ENCODE measurements around the gene SLC16A11. TPM values are rescaled to one million over a fixed set of nuclear protein-coding genes. Genes with fewer than 3 reads are reported as not detected.
"Not testable (repeated sequence)": the region's sequence is repeated elsewhere in the genome, so short reads cannot be mapped to it uniquely, and the experiment has no call there.

The SLC16A11 gene
- total RNA-seq, 1 donor from 2014 or later, result 0.38 TPM

DNA sequence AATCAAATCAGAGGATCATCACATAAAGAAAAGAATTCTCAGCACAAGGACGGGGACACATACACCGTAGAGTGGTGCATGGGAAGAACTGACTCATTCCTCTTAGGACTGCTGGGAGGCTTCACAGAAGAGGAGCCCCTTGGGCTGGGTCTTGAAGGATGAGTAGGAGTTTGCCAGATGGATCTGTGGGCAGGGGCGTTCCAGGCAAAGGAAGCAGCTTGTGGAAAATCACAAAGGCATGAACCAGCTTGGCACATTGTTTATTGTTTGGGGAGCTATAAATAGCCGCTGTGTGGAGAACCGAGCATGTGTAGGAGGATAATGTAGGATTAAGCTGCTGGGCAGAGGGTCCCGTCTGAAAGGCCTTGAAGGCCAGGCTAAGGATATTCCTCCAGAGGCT is 5.1 kb upstream of the SLC16A11 start:
- Histone ChIP-seq H3K27me3 (ENCODE audit: low read depth) (peaks cover 58% of the 10 kb centered on the region), H3K4me1 (peaks cover 22% of the 10 kb centered on the region), H3K4me3 (no peak overlapping the region), H3K36me3 (no peaks in the 10 kb centered on the region), H3K27ac (replicated peaks) (no peak overlapping the region), H3K9me3 (replicated peaks) (no peaks in the 10 kb centered on the region)
- intact Hi-C loops (cut with micrococcal nuclease), result no loop called here
- TF ChIP-seq, protein P1, sequence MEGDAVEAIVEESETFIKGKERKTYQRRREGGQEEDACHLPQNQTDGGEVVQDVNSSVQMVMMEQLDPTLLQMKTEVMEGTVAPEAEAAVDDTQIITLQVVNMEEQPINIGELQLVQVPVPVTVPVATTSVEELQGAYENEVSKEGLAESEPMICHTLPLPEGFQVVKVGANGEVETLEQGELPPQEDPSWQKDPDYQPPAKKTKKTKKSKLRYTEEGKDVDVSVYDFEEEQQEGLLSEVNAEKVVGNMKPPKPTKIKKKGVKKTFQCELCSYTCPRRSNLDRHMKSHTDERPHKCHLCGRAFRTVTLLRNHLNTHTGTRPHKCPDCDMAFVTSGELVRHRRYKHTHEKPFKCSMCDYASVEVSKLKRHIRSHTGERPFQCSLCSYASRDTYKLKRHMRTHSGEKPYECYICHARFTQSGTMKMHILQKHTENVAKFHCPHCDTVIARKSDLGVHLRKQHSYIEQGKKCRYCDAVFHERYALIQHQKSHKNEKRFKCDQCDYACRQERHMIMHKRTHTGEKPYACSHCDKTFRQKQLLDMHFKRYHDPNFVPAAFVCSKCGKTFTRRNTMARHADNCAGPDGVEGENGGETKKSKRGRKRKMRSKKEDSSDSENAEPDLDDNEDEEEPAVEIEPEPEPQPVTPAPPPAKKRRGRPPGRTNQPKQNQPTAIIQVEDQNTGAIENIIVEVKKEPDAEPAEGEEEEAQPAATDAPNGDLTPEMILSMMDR (IDR thresholded peaks at IDR 0.05; ENCODE audit: borderline replicate concordance), result no peak
- no peak for DNase-seq

DNA sequence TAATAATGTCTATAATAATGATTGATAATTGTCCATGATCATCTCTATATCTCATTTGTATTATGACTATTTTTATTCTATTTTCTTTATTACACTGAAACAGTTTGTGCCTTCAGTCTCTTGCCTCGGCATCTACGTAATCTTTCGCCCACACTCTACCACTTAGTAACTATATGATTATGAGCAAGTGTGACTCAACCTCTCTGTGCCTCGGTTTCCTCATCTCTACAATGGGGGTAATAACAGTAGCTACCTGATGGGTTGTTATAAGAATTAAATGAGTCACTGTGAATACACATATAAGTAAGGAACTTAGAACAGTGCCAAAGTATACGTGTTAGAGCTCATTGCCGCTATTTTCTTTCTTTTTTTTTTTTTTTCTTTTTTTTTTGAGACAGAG is 3.7 kb upstream of the SLC16A11 start:
- TF ChIP-seq, protein P1 (IDR thresholded peaks at IDR 0.05; ENCODE audit: borderline replicate concordance), result no peak
- Histone ChIP-seq H3K36me3 (no peaks in the 10 kb centered on the region), H3K27ac (replicated peaks) (no peak overlapping the region), H3K27me3 (ENCODE audit: low read depth) (peaks cover 72% of the 10 kb centered on the region), H3K9me3 (replicated peaks) (no peaks in the 10 kb centered on the region), H3K4me1 (peaks cover 36% of the 10 kb centered on the region), H3K4me3 (peak overlapping the region; percentile 48)
- intact Hi-C loops (cut with micrococcal nuclease), result no loop called here
- DNase-seq, result no peak

DNA sequence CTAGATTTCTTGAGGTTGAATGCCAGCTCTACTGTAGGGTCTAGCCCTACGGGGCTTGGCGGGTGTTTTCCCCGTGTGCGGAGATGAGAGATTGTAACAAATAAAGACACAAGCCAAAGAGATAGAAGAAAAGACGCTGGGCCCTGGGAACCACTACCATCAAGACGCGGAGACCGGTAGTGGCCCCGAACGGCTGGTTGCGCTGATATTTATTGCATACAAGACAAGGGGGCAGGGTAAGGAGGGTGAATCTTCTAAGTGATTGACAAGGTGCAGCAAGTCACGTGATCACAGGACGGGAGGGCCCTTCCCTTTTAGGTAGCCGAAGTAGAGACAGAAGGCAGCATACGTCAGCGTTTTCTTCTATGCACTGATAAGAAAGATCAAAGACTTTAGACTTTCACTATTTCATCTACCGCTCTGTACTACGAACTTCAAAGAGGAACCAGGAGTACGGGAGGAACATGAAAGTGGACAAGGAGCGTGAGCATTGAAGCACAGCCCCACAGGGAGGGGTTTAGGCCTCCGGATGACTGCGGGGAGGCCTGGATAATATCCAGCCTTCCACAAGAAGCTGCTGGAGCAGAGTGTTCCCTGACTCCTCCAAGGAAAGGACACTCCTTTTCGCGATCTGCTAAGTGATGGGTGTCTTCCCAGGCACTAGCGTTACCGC is 3.0 kb upstream of the SLC16A11 start:
- H3K9me3 ChIP-seq (replicated peaks); intact Hi-C loops (cut with micrococcal nuclease); H3K27ac ChIP-seq (replicated peaks); H3K36me3 ChIP-seq; DNase-seq: not testable (repeated sequence)
- Histone ChIP-seq H3K4me1 (peaks cover 43% of the 10 kb centered on the region), H3K4me3 (peak overlapping the region; percentile 48), H3K27me3 (ENCODE audit: low read depth) (peaks cover 79% of the 10 kb centered on the region)

DNA sequence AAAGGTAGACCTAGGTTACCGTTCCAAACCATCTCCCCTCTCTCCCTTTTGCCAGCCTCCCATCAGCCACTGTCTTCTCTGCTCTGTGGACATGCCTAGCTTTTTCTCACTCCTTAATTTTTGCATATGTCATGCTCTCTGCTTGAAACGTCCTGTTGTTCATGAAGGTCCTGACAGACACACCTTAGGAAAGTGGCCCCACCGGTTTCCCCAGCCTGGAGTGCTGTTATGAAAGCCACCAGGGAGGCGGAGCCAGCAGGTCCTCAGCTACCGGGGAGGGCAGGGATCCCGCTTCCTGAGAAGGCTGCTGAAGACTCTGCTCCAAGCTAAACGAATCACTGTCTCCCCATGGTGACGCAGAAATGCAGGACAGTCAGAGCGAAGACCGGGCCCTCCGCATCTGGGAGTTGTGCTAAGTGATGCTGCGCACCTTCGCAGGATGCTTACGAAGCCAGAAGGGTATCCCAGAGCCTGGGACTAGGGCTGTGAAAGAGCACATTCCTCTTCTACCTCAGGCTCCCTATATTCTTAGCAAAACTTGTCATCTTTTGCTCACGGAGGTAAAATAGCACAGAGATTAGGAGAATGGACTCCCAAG is 2.3 kb upstream of the SLC16A11 start:
- Histone ChIP-seq H3K27ac (replicated peaks) (no peak overlapping the region), H3K36me3 (no peaks in the 10 kb centered on the region), H3K27me3 (ENCODE audit: low read depth) (peaks cover 83% of the 10 kb centered on the region), H3K9me3 (replicated peaks) (no peaks in the 10 kb centered on the region), H3K4me3 (peak overlapping the region; percentile 48), H3K4me1 (peaks cover 45% of the 10 kb centered on the region)
- no peak for DNase-seq
- TF ChIP-seq, protein P1 (IDR thresholded peaks at IDR 0.05; ENCODE audit: borderline replicate concordance), result no peak
- intact Hi-C loops (cut with micrococcal nuclease), result no loop called here

DNA sequence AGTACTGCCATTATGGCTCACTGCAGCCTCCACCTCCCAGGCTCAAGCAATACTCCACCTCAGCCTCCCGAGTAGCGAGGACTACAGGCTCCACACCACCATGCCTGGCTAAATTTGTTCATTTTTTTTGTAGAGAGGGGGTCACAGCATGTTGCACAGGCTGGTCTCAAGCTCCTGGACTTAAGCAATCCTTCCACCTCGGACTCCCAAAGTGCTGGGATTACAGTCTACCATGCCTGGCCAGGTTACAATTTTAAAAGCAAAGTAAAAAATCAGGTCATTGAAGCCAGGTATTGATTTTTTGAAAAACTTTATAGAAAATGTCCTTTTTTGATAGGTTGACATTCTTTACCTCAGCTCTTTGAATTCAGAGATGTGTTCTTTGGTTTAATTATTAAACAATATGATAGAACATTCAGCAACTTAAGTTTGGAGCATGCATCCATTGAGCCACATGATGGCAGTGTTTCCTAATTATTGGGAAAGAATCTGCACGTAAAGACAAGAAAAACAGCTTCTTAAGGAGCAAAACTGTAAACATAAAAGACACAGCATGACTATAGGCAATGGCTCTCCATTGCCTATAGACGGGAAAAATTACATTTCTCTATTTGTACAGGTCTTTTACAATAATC is 1.7 kb upstream of the SLC16A11 start:
- peaks cover 77% of the 10 kb centered on the region for H3K27me3 ChIP-seq (ENCODE audit: low read depth)
- H3K27ac ChIP-seq (replicated peaks), result no peak overlapping the region
- H3K4me3 ChIP-seq, result peak overlapping the region; percentile 48
- no peaks in the 10 kb centered on the region for H3K9me3 ChIP-seq (replicated peaks)
- no peak for DNase-seq
- intact Hi-C loops (cut with micrococcal nuclease), result no loop called here
- TF ChIP-seq, protein P1 (IDR thresholded peaks at IDR 0.05; ENCODE audit: borderline replicate concordance), result peak; percentile 87
- H3K36me3 ChIP-seq, result no peaks in the 10 kb centered on the region
- H3K4me1 ChIP-seq, result peaks cover 45% of the 10 kb centered on the region

DNA sequence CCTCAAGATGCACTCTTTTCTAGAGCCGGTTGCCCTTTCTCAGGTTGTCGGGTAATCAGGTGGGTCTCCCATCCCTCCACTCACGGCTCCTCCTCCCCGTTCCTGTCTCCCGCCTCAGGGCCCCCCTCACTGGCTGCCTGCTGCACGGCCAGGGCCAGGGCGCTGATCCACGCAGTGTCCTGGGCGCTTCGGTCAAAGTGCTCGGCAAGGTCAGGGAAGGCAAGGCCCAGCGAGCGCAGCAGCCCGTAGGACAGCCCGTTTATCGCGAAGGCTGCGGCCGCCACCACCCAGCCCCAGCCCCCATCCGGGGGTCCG is 753 bp downstream of the SLC16A11 start:
- H3K27ac ChIP-seq (replicated peaks), result peak overlapping the region; percentile 75
- H3K36me3 ChIP-seq, result no peaks in the 10 kb centered on the region
- H3K27me3 ChIP-seq (ENCODE audit: low read depth), result peaks cover 54% of the 10 kb centered on the region
- no peak for DNase-seq
- TF ChIP-seq, protein P1 (IDR thresholded peaks at IDR 0.05; ENCODE audit: borderline replicate concordance), result no peak
- intact Hi-C loops (cut with micrococcal nuclease), result no loop called here
- no peaks in the 10 kb centered on the region for H3K9me3 ChIP-seq (replicated peaks)
- H3K4me1 ChIP-seq, result peaks cover 45% of the 10 kb centered on the region
- peak overlapping the region; percentile 71 for H3K4me3 ChIP-seq

Measured in left ventricle myocardium inferior (tissue), 1 donor.